IMR-90 (cell line): ENCODE data around the gene PARP1. TPM values are rescaled to one million over a fixed set of nuclear protein-coding genes. Genes with fewer than 3 reads are reported as not detected.

ENCODE experiments used
- ATAC-seq: fragments of 200-7000 bp; cut with Tn5 transposase; 2 replicates; pipeline ENCODE4 v1.9.1; 2020; ENCODE audit warnings: low read depth, mild to moderate bottlenecking, moderate library complexity
- BruUV-seq: library from RNA; stranded (reverse); fragments of 400-500 nt; replicated peaks from 2 replicates; lab custom pipeline; 2021; lab: Mats Ljungman, UMichigan
- CTCF ChIA-PET: fragments of 300-600 bp; formaldehyde crosslinking; extraction: SDS; loops from one replicate; lab custom pipeline; 2021; ENCODE audit warnings: antibody characterized with exemption; lab: Yijun Ruan, JAX
- POLR2A ChIA-PET: fragments of 300-600 bp; sonication (Branson Sonifier 250); formaldehyde crosslinking; loops from one replicate; lab custom pipeline; 2022; ENCODE audit warnings: antibody characterized with exemption; ENCODE audit not compliant: unreplicated experiment; lab: Charles Lee
- DNase-seq: peaks from one replicate; pipeline ENCODE4 v3.0.0; 2013
- H2AFZ ChIP-seq: replicated peaks from 2 replicates; pipeline ENCODE3; 2013; ENCODE audit warnings: low read length, mild to moderate bottlenecking; ENCODE audit not compliant: poor library complexity
- H2AK5ac ChIP-seq: 2 replicates; pipeline ENCODE4 v1.6.1; 2013; ENCODE audit warnings: low read depth, low read length, inconsistent platforms
- H2AK9ac ChIP-seq: replicated peaks from 2 replicates; pipeline ENCODE3; 2013; ENCODE audit warnings: mild to moderate bottlenecking, low read depth, low read length, moderate library complexity; ENCODE audit not compliant: poor library complexity
- H2BK120ac ChIP-seq: 2 replicates; pipeline ENCODE4 v1.6.1; 2013; ENCODE audit warnings: low read depth, low read length, inconsistent platforms
- H2BK15ac ChIP-seq: 3 replicates; pipeline ENCODE4 v1.6.1; 2013; ENCODE audit warnings: low read depth, low read length, inconsistent platforms
- H2BK20ac ChIP-seq: 2 replicates; pipeline ENCODE4 v1.6.1; 2013; ENCODE audit warnings: low read depth, mild to moderate bottlenecking, inconsistent platforms, low read length, moderate library complexity
- H2BK5ac ChIP-seq: 2 replicates; pipeline ENCODE4 v1.6.1; 2013; ENCODE audit warnings: mild to moderate bottlenecking, low read depth, low read length, inconsistent platforms; ENCODE audit not compliant: poor library complexity, severe bottlenecking
- H3K14ac ChIP-seq: replicated peaks from 2 replicates; pipeline ENCODE4 v1.6.1; 2013; ENCODE audit warnings: low read depth, low read length, inconsistent platforms
- H3K18ac ChIP-seq: 2 replicates; pipeline ENCODE4 v1.6.1; 2013; ENCODE audit warnings: low read depth, low read length, control low read depth
- H3K23ac ChIP-seq: 2 replicates; pipeline ENCODE4 v1.6.1; 2013; ENCODE audit warnings: low read depth, low read length, inconsistent platforms
- H3K27ac ChIP-seq: 2 replicates; pipeline ENCODE4 v1.5.1; 2013; ENCODE audit warnings: mild to moderate bottlenecking, control low read depth, low read length; ENCODE audit not compliant: insufficient read depth
- H3K27me3 ChIP-seq: 2 replicates; pipeline ENCODE4 v1.6.1; 2013; ENCODE audit warnings: low read length; ENCODE audit not compliant: control insufficient read depth, insufficient read depth
- H3K36me3 ChIP-seq: 2 replicates; pipeline ENCODE4 v1.6.1; 2013; ENCODE audit warnings: low read length, mixed read lengths; ENCODE audit not compliant: control insufficient read depth, insufficient read depth
- H3K4ac ChIP-seq: 2 replicates; pipeline ENCODE4 v1.6.1; 2013; ENCODE audit warnings: low read depth, low read length, inconsistent platforms
- H3K4me1 ChIP-seq: 2 replicates; pipeline ENCODE4 v1.6.1; 2013; ENCODE audit warnings: low read length, mixed read lengths; ENCODE audit not compliant: control insufficient read depth, insufficient read depth
- H3K4me2 ChIP-seq: 2 replicates; pipeline ENCODE4 v1.6.1; 2013; ENCODE audit warnings: low read depth, mild to moderate bottlenecking, control low read depth, low read length, moderate library complexity
- H3K4me3 ChIP-seq: 2 replicates; pipeline ENCODE4 v1.5.1; 2013; ENCODE audit warnings: low read depth, mild to moderate bottlenecking, control low read depth, low read length, moderate library complexity; ENCODE audit not compliant: insufficient read depth
- H3K56ac ChIP-seq: 2 replicates; pipeline ENCODE4 v1.6.1; 2013; ENCODE audit warnings: low read length, inconsistent platforms; ENCODE audit not compliant: insufficient read depth; ENCODE audit errors: extremely low read depth
- H3K79me1 ChIP-seq, 2 experiments: 2 replicates each; pipeline ENCODE4 v1.6.1; 2013; ENCODE audit warnings: low read length in 2 of 2, inconsistent platforms in 1 of 2, low read depth in 1 of 2
- H3K9ac ChIP-seq: 2 replicates; pipeline ENCODE4 v1.6.1; 2013; ENCODE audit warnings: low read depth, low read length, control low read depth
- H3K9me1 ChIP-seq: 2 replicates; pipeline ENCODE4 v1.6.1; 2013; ENCODE audit warnings: low read length, inconsistent platforms; ENCODE audit not compliant: insufficient read depth
- H3K9me3 ChIP-seq: 2 replicates; pipeline ENCODE4 v1.6.1; 2013; ENCODE audit warnings: low read length; ENCODE audit not compliant: control insufficient read depth, insufficient read depth
- H4K20me1 ChIP-seq: 2 replicates; pipeline ENCODE4 v1.6.1; 2013; ENCODE audit warnings: low read length, inconsistent platforms; ENCODE audit not compliant: insufficient read depth
- H4K5ac ChIP-seq: 2 replicates; pipeline ENCODE4 v1.6.1; 2013; ENCODE audit warnings: mild to moderate bottlenecking, low read depth, low read length, control low read depth
- H4K8ac ChIP-seq, 2 experiments: 2 replicates each; pipeline ENCODE4 v1.6.1; 2013; ENCODE audit warnings: low read depth in 2 of 2, low read length in 2 of 2, control low read depth in 1 of 2, inconsistent platforms in 1 of 2
- H4K91ac ChIP-seq: 2 replicates; pipeline ENCODE4 v1.6.1; 2013; ENCODE audit warnings: low read depth, low read length, inconsistent platforms; ENCODE audit not compliant: insufficient read depth
- BHLHE40 ChIP-seq: fragments of 150-350 bp; IDR thresholded peaks from 2 replicates; pipeline ENCODE4 v1.6.1; 2016; ENCODE audit warnings: mild to moderate bottlenecking, low read depth, low read length
- CEBPB ChIP-seq: IDR thresholded peaks from 2 replicates; pipeline ENCODE4 v1.6.1; 2012; ENCODE audit warnings: low read depth, low read length, improper control_type of control experiment
- CHD1 ChIP-seq: IDR thresholded peaks from 2 replicates; pipeline ENCODE4 v1.6.1; 2012; ENCODE audit warnings: low read depth, low read length, improper control_type of control experiment
- CTCF ChIP-seq: conservative IDR thresholded peaks from 2 replicates; pipeline ENCODE4 v1.5.1; 2012; ENCODE audit warnings: mild to moderate bottlenecking, low read depth, low read length, improper control_type of control experiment
- ELK1 ChIP-seq: fragments of 150-350 bp; IDR thresholded peaks from 2 replicates; pipeline ENCODE4 v1.6.1; 2016; ENCODE audit warnings: low read depth, mild to moderate bottlenecking, low read length, moderate library complexity, borderline replicate concordance
- FOS ChIP-seq: fragments of 150-350 bp; IDR thresholded peaks from 2 replicates; pipeline ENCODE4 v1.6.1; 2016; ENCODE audit warnings: low read depth, low read length
- MAFK ChIP-seq: IDR thresholded peaks from 2 replicates; pipeline ENCODE4 v1.6.1; 2012; ENCODE audit warnings: low read depth, low read length, improper control_type of control experiment
- MAZ ChIP-seq: IDR thresholded peaks from 2 replicates; pipeline ENCODE4 v1.6.1; 2012; ENCODE audit warnings: low read depth, mild to moderate bottlenecking, low read length, improper control_type of control experiment, moderate library complexity, borderline replicate concordance
- MXI1 ChIP-seq: IDR thresholded peaks from 2 replicates; pipeline ENCODE4 v1.6.1; 2012; ENCODE audit warnings: low read depth, mild to moderate bottlenecking, low read length, moderate library complexity, borderline replicate concordance
- NFE2L2 ChIP-seq: fragments of 150-350 bp; IDR thresholded peaks from 2 replicates; pipeline ENCODE4 v1.6.1; 2016; ENCODE audit warnings: low read depth, mild to moderate bottlenecking, low read length
- POLR2A ChIP-seq: IDR thresholded peaks from 2 replicates; pipeline ENCODE4 v1.6.1; 2012; ENCODE audit warnings: mild to moderate bottlenecking, low read depth, low read length
- RAD21 ChIP-seq: IDR thresholded peaks from 2 replicates; pipeline ENCODE4 v1.6.1; 2012; ENCODE audit warnings: low read length, improper control_type of control experiment
- RCOR1 ChIP-seq: IDR thresholded peaks from 2 replicates; pipeline ENCODE4 v1.6.1; 2012; ENCODE audit warnings: mild to moderate bottlenecking, low read length, improper control_type of control experiment; ENCODE audit not compliant: insufficient replicate concordance
- RFX5 ChIP-seq: IDR thresholded peaks from 2 replicates; pipeline ENCODE4 v1.8.0; 2012; ENCODE audit warnings: low read depth, mild to moderate bottlenecking, low read length, moderate library complexity
- SMC3 ChIP-seq: fragments of 150-350 bp; IDR thresholded peaks from 2 replicates; pipeline ENCODE4 v1.6.1; 2016; ENCODE audit warnings: low read depth, mild to moderate bottlenecking, antibody characterized with exemption, low read length, moderate library complexity
- USF2 ChIP-seq: fragments of 150-350 bp; IDR thresholded peaks from 2 replicates; pipeline ENCODE4 v1.6.1; 2017; ENCODE audit warnings: mild to moderate bottlenecking, antibody characterized with exemption, low read length, low read depth
- WGBS, 2 experiments: methylation state at CpG; one replicate each; pipeline versions ENCODE4 v1.1.5 to v1.1.7; 2013; ENCODE audit warnings: missing lambda C conversion rate in 2 of 2; ENCODE audit not compliant: insufficient read length in 1 of 2; ENCODE audit errors: extremely low coverage in 2 of 2; 5-methylcytosine and 5-hydroxymethylcytosine counted together
- dilution Hi-C: fragments of 300-500 bp; cut with HindIII; formaldehyde crosslinking; loops from one replicate; pipeline ENCODE4 v1.14.3; 2018; ENCODE audit warnings: low sequenced_read_pairs; ENCODE audit not compliant: unreplicated experiment
- in situ Hi-C: fragments of 300-500 bp; cut with MboI; formaldehyde crosslinking; loops from 3 replicates; pipeline ENCODE4 v1.14.3; 2019; ENCODE audit warnings: low sequenced_read_pairs, inconsistent platforms, mixed read lengths
- intact Hi-C: fragments of 100-400 bp; cut with micrococcal nuclease; formaldehyde crosslinking; loops from 2 replicates; pipeline ENCODE4 v1.10.0; 2022
- polyA plus RNA-seq, 3 experiments: library from polyadenylated mRNA; depleted of rRNA; stranded (reverse); fragments of >200 nt; gene quantifications; 2 replicates each; pipeline ENCODE4 v1.2.3, GENCODE V29; 2012; ENCODE audit warnings: low replicate concordance in 1 of 3
- total RNA-seq: library from RNA; depleted of rRNA; stranded (reverse); fragments of >200 nt; gene quantifications from 2 replicates; pipeline ENCODE4 v1.2.3, GENCODE V29; 2012

The PARP1 gene
- total and polyA plus RNA-seq, 2 of the 4 experiments (the other 2 are of a cell fraction): 86.5 to 105 TPM

- no peak overlapping the region for H3K27ac ChIP-seq
- in situ Hi-C loops: no loop called here
- H3K9me3 ChIP-seq: no peaks in the 10 kb centered on the region
- no peak overlapping the region for H3K56ac ChIP-seq
- H2AK5ac ChIP-seq: no peak overlapping the region
- WGBS, 2 experiments: 72% methylated on average over 4 of the region's 8 CpGs; no CpG with 5 or more reads in 1 of the 2 experiments
- no peak overlapping the region for H3K18ac ChIP-seq
- no peaks in the 10 kb centered on the region for H3K27me3 ChIP-seq
- H2BK20ac ChIP-seq: no peak overlapping the region
- H3K9me1 ChIP-seq: no peaks in the 10 kb centered on the region
- DNase-seq (no peak), ATAC-seq (no peak)
- no peaks in the 10 kb centered on the region for H3K36me3 ChIP-seq
- H3K4ac ChIP-seq: no peak overlapping the region
- POLR2A ChIA-PET: no interaction called here
- no peak overlapping the region for H2BK120ac ChIP-seq
- H4K91ac ChIP-seq: no peak overlapping the region
- no TSS peak for BruUV-seq
- H2BK15ac ChIP-seq: no peak overlapping the region
- H4K5ac ChIP-seq: no peak overlapping the region
- no peak overlapping the region for H2AFZ ChIP-seq
- H3K79me1 ChIP-seq: no peaks in the 10 kb centered on the region
- CTCF ChIA-PET: no interaction called here
- no peak overlapping the region for H3K9ac ChIP-seq
- intact Hi-C loops: no loop called here
- no peak overlapping the region for H2AK9ac ChIP-seq
- H4K20me1 ChIP-seq: no peaks in the 10 kb centered on the region
- no peak overlapping the region for H2BK5ac ChIP-seq
- no peak for TF ChIP-seq CTCF
- TF ChIP-seq RCOR1: no peak
- no peak for TF ChIP-seq SMC3
- TF ChIP-seq CHD1: no peak
- TF ChIP-seq ELK1: no peak
- no peak for TF ChIP-seq RAD21
- no peak for TF ChIP-seq FOS
- no peak for TF ChIP-seq MAFK
- no peak for TF ChIP-seq POLR2A
- TF ChIP-seq RFX5: no peak
- TF ChIP-seq NFE2L2: no peak
- no peak for TF ChIP-seq MAZ
- TF ChIP-seq BHLHE40: no peak
- TF ChIP-seq CEBPB: no peak
- no peak for TF ChIP-seq MXI1
- TF ChIP-seq USF2: no peak
- H4K8ac ChIP-seq: no peak overlapping the region
- dilution Hi-C loops: no loop called here
- no peaks in the 10 kb centered on the region for H3K4me1 ChIP-seq
- H3K23ac ChIP-seq: no peak overlapping the region
- H3K4me2 ChIP-seq: no peak overlapping the region
- H3K4me3 ChIP-seq: no peak overlapping the region
- H3K14ac ChIP-seq: no peak overlapping the region
Measured at GRCh38 chr1:226344441-226345259, 63.2 kb downstream of the PARP1 start.
